ENCODE data around the gene PXMP2.

The PXMP2 gene

DNA sequence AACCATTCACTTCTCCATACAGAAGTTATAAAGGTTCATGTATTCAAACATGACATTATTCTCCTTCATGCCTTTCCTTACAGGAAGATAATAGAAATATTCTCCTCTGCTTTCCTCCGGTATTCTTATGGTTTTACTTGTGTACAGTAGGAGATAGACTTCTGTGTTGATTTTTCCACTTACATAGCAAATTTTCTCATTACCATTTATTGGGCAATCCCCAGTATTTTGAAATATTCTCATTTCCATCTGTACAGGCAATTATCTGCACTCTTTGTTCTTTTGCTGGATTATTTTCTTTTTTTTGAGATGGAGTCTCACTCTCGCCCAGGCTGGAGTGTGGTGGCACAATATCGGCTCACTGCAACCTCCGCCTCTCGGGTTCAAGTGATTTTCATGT lies 11.0 kb downstream of the PXMP2 start:
- 100% methylated on average over 2 to 4 of the region's 5 CpGs for WGBS, 2 experiments (ENCODE audit: insufficient coverage in 2 of 2)

DNA sequence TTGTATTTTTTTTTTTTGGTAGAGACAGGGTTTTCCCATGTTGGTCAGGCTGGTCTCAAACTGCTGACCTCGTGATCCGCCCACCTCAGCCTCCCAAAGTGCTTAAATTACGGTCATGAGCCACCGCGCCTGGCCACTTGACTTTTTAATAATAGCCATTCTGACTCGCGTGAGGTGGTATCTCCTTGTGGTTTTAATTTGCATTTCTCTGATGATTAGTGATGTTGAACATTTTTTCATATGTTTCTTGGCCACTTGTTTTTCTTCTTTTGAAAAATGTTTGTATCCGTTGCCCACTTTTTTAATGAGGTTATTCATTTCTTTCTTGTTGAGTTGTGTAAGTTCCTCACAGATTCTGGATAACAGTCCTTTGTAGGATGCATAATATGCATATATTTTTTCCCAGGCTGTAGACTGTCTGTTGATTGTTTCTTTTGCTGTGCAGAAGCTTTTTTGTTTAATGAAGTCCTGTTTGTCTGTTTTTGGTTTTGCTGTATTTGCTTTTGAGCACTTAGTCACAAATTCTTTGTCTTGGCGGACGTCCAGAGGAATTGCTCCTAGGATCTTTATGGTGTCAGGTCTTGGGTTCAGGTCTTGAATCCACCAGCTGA lies 12.9 kb downstream of the PXMP2 start:
- H3K4me3 ChIP-seq (ENCODE audit: extremely low read depth, insufficient read depth, low read length, poor library complexity, severe bottlenecking) = no peak overlapping the region
- H3K36me3 ChIP-seq (ENCODE audit: control insufficient read depth, insufficient read depth, low read length) = peaks cover 61% of the 10 kb centered on the region
- no peaks in the 10 kb centered on the region for H3K9me3 ChIP-seq (ENCODE audit: control insufficient read depth, low read length)
- H3K4me1 ChIP-seq (ENCODE audit: control insufficient read depth, insufficient read depth, low read length, poor library complexity, severe bottlenecking) = peaks cover 5% of the 10 kb centered on the region
- no peak overlapping the region for H3K27ac ChIP-seq (ENCODE audit: low read depth, low read length, severe bottlenecking)
- 87 to 92% methylated on average over 3 to 9 of the region's 10 CpGs for WGBS, 2 experiments (ENCODE audit: insufficient coverage in 2 of 2)

More for the DNA sequence above, 11.0 kb downstream of the PXMP2 start:
- Histone ChIP-seq H3K4me1 (ENCODE audit: control insufficient read depth, insufficient read depth, low read length, poor library complexity, severe bottlenecking) (peaks cover under 1% of the 10 kb centered on the region), H3K36me3 (ENCODE audit: control insufficient read depth, insufficient read depth, low read length) (peaks cover 54% of the 10 kb centered on the region), H3K4me3 (ENCODE audit: extremely low read depth, insufficient read depth, low read length, poor library complexity, severe bottlenecking) (no peak overlapping the region), H3K27ac (ENCODE audit: low read depth, low read length, severe bottlenecking) (no peak overlapping the region), H3K9me3 (ENCODE audit: control insufficient read depth, low read length) (no peaks in the 10 kb centered on the region)

DNA sequence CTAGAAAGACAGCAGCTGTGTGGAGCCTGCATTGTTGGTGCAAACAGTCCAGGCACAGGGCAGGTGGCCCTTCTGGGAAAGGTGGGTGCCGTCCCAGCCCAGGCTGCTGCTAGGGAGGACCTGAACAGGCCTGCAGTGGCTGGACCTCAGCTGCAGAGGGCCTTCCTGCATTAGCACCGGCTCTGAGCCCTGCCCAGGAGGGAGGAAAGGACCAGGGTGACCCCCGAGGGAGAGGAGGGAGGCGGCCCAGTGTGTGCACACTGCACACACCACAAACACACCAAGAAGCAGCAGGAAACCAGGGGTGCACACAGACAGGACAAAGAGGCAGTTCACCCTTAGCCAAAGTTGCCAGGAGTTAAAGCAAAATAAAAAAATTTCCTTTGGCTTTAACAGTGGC lies 15.3 kb downstream of the PXMP2 start:
- Histone ChIP-seq H3K4me3 (ENCODE audit: extremely low read depth, insufficient read depth, low read length, poor library complexity, severe bottlenecking) (no peak overlapping the region), H3K4me1 (ENCODE audit: control insufficient read depth, insufficient read depth, low read length, poor library complexity, severe bottlenecking) (peaks cover 5% of the 10 kb centered on the region), H3K27ac (ENCODE audit: low read depth, low read length, severe bottlenecking) (no peak overlapping the region), H3K36me3 (ENCODE audit: control insufficient read depth, insufficient read depth, low read length) (peaks cover 46% of the 10 kb centered on the region), H3K9me3 (ENCODE audit: control insufficient read depth, low read length) (no peaks in the 10 kb centered on the region)
- WGBS, 2 experiments (ENCODE audit: insufficient coverage in 2 of 2) = 80 to 100% methylated on average over 1 of the region's 4 CpGs

DNA sequence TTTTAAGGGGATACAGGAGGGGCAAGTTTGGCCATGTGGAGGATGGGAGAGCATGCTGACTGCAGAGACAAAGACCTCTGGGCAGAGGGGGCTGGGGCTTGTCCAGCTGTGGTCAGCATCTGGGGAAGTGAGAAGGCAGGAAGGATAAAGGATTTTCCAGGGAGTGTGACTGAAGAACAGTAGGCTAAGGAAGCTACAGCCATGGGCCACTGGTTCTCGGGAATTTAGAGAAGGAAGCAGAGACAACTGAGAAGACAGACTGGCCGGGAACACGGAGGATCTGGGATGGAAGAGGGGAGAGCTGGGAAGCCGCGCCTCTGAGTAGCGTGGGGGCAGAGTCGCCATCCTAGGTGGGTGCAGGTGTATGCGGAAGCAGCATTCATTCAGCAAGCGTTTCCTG lies 16.3 kb downstream of the PXMP2 start:
- Histone ChIP-seq H3K4me3 (ENCODE audit: extremely low read depth, insufficient read depth, low read length, poor library complexity, severe bottlenecking) (no peak overlapping the region), H3K27ac (ENCODE audit: low read depth, low read length, severe bottlenecking) (no peak overlapping the region), H3K36me3 (ENCODE audit: control insufficient read depth, insufficient read depth, low read length) (peaks cover 50% of the 10 kb centered on the region), H3K9me3 (ENCODE audit: control insufficient read depth, low read length) (no peaks in the 10 kb centered on the region), H3K4me1 (ENCODE audit: control insufficient read depth, insufficient read depth, low read length, poor library complexity, severe bottlenecking) (peaks cover 5% of the 10 kb centered on the region)
- 93 to 96% methylated on average over 9 of the region's 9 CpGs for WGBS, 2 experiments (ENCODE audit: insufficient coverage in 2 of 2)

DNA sequence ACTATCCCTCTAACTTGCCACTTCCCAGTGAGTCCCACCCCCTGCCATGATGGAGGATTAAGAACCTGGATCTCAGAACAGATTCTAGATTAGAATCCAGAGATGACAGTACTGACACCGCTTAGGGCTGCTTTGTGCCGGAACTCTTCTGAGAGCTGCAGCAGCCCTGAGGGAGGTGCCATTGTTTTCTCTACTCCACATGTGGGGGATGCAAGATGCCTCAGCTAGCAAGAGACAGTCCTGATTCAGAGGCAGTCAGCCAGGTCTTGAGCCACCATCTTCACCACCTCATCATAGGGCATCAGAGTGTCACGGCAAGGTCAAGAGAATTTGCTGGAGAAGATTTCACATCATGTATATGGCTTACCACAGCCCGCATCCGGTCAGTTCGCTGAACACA lies 19.9 kb downstream of the PXMP2 start:
- Histone ChIP-seq H3K36me3 (ENCODE audit: control insufficient read depth, insufficient read depth, low read length) (peaks cover 25% of the 10 kb centered on the region), H3K27ac (ENCODE audit: low read depth, low read length, severe bottlenecking) (no peak overlapping the region), H3K9me3 (ENCODE audit: control insufficient read depth, low read length) (no peaks in the 10 kb centered on the region), H3K4me3 (ENCODE audit: extremely low read depth, insufficient read depth, low read length, poor library complexity, severe bottlenecking) (no peak overlapping the region), H3K4me1 (ENCODE audit: control insufficient read depth, insufficient read depth, low read length, poor library complexity, severe bottlenecking) (peaks cover 5% of the 10 kb centered on the region)
- 93 to 98% methylated on average over 5 to 6 of the region's 6 CpGs for WGBS, 2 experiments (ENCODE audit: insufficient coverage in 2 of 2)

DNA sequence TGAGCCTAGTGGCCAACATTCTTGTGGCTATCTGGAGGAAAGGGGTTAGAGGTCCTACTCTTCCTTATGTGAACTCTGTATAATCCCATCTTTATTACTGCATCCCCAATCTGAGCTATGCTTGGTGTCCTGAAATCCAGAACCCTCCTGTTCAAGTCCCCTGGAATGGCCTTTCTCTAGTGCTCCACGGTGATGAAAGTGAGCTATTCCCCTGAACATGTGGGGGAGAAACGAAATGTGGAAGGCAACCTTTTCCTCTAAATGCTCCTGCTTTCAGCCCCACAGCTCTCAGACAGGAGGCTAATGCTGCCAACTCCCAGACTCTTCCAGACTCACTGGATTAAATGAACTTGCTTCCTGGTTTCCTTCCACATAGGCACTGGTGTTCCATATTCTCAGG lies 20.8 kb downstream of the PXMP2 start:
- H3K27ac ChIP-seq (ENCODE audit: low read depth, low read length, severe bottlenecking) = no peak overlapping the region
- WGBS, 2 experiments (ENCODE audit: insufficient coverage in 2 of 2) = 100% methylated on average over 1 of the region's 2 CpGs
- peaks cover 5% of the 10 kb centered on the region for H3K4me1 ChIP-seq (ENCODE audit: control insufficient read depth, insufficient read depth, low read length, poor library complexity, severe bottlenecking)
- no peaks in the 10 kb centered on the region for H3K9me3 ChIP-seq (ENCODE audit: control insufficient read depth, low read length)
- no peak overlapping the region for H3K4me3 ChIP-seq (ENCODE audit: extremely low read depth, insufficient read depth, low read length, poor library complexity, severe bottlenecking)
- H3K36me3 ChIP-seq (ENCODE audit: control insufficient read depth, insufficient read depth, low read length) = peaks cover 27% of the 10 kb centered on the region

DNA sequence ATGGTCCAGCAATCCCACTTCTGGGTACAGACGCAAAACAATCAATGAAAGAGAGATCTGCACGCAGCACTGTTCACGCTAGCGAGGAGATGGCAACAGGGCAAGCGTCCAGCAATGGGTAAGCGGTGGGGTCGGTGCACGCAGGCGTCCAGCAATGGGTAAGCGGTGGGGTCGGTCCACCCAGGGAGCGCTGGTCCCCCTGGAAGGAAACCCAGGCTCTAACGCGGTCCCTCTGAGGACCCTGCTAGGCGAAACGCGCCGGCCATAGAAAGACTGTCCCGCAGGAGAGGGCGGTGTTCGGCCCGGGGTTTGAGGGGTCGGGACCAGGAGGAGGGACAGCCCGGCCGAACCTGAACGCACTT lies 22.6 kb downstream of the PXMP2 start:
- Histone ChIP-seq H3K27ac (ENCODE audit: low read depth, low read length, severe bottlenecking) (peak overlapping the region; percentile 60), H3K4me3 (ENCODE audit: extremely low read depth, insufficient read depth, low read length, poor library complexity, severe bottlenecking) (peak overlapping the region; percentile 75), H3K36me3 (ENCODE audit: control insufficient read depth, insufficient read depth, low read length) (peaks cover 29% of the 10 kb centered on the region), H3K4me1 (ENCODE audit: control insufficient read depth, insufficient read depth, low read length, poor library complexity, severe bottlenecking) (no peaks in the 10 kb centered on the region), H3K9me3 (ENCODE audit: control insufficient read depth, low read length) (no peaks in the 10 kb centered on the region)
- 5 to 8% methylated on average over 24 to 26 of the region's 26 CpGs for WGBS, 2 experiments (ENCODE audit: insufficient coverage in 2 of 2)

DNA sequence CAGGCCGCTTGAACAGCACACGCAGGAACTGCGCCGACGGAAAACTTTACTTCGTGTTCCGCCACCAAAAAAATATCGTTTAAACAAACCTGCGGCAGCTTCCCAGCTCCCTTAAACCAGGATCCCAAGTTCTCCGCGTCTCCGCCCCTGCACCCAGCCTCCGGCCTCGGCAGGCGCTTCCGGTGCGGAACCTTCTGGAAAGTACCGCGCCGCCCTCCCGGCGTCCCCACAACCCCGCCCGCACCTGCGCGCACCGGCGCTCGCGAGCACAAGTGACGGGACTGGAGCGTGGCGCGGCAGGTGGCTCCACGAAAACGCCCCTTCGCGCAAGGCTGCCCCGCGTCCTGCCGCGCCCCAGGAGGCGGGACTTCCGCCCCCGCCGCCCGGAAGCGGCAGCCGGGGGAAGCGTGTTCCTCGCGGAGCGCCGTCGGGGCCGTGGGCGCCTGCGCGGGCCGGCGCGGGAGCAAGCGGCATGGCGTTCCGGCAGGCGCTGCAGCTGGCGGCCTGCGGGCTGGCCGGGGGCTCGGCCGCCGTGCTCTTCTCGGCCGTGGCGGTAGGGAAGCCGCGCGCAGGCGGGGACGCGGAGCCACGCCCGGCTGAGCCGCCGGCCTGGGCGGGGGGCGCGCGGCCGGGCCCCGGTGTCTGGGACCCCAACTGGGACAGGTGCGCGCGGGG lies 23.2 kb downstream of the PXMP2 start, which contains the start of gene PGAM5:
PGAM5 (plus strand) TSS at position 438 of the 675 bp plus-strand sequence; CDS start at position 473, 35 bp downstream.
- WGBS, 2 experiments (ENCODE audit: insufficient coverage in 2 of 2) = 0% methylated on average over 78 to 84 of the region's 94 CpGs

DNA sequence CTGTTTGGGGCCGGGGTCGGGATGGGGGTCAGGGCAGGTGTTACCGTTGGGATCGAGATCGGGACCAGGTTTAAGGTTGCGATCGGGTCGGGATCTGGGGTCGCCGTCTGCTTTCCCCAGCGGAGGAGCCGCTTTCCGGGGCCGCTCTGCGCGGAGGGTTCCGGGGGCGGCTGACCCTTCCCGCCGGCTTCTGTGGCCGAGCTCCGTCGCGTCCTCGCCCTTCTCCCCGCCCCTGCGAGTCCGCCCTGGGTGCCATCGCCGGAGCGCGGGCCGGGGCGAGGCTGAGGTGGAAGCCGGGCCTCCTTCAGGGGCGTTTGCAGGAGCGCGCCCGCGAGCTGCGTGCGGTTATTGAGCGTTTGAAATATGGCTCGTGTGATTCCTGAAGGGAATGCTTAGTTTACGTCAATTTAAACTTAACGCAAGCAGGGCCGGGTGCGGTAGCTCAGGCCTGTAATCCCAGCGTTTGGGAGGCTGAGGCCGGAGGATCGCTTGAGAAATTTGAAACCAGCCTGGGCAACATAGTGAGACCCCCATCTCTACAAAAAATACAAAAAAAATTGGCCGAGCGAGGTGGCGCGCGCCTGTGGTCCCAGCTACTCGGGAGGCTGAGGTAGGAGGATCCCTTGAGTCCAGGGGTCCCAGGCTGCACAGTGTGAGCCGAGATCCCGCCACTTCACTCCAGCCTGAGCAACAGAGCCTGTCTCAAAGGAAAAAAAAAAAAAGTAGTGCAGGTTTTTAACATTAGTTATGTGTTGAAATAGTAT lies 23.9 kb downstream of the PXMP2 start:
- WGBS, 2 experiments (ENCODE audit: insufficient coverage in 2 of 2) = 5% methylated on average over 48 to 50 of the region's 59 CpGs
- H3K9me3 ChIP-seq (ENCODE audit: control insufficient read depth, low read length) = no peaks in the 10 kb centered on the region
- no peaks in the 10 kb centered on the region for H3K4me1 ChIP-seq (ENCODE audit: control insufficient read depth, insufficient read depth, low read length, poor library complexity, severe bottlenecking)
- peaks cover 33% of the 10 kb centered on the region for H3K36me3 ChIP-seq (ENCODE audit: control insufficient read depth, insufficient read depth, low read length)
- no peak overlapping the region for H3K27ac ChIP-seq (ENCODE audit: low read depth, low read length, severe bottlenecking)
- H3K4me3 ChIP-seq (ENCODE audit: extremely low read depth, insufficient read depth, low read length, poor library complexity, severe bottlenecking) = peak overlapping the region; percentile 75

More for the DNA sequence above, 23.2 kb downstream of the PXMP2 start, which contains the start of gene PGAM5:
- peak within 1 kb of the TSS; percentile 60 for H3K27ac ChIP-seq (ENCODE audit: low read depth, low read length, severe bottlenecking)
- peak within 1 kb of the TSS; percentile 75 for H3K4me3 ChIP-seq (ENCODE audit: extremely low read depth, insufficient read depth, low read length, poor library complexity, severe bottlenecking)
- H3K9me3 ChIP-seq (ENCODE audit: control insufficient read depth, low read length) = no peaks in the 10 kb centered on the region
- H3K36me3 ChIP-seq (ENCODE audit: control insufficient read depth, insufficient read depth, low read length) = peaks cover 31% of the 10 kb centered on the region
- no peaks in the 10 kb centered on the region for H3K4me1 ChIP-seq (ENCODE audit: control insufficient read depth, insufficient read depth, low read length, poor library complexity, severe bottlenecking)

DNA sequence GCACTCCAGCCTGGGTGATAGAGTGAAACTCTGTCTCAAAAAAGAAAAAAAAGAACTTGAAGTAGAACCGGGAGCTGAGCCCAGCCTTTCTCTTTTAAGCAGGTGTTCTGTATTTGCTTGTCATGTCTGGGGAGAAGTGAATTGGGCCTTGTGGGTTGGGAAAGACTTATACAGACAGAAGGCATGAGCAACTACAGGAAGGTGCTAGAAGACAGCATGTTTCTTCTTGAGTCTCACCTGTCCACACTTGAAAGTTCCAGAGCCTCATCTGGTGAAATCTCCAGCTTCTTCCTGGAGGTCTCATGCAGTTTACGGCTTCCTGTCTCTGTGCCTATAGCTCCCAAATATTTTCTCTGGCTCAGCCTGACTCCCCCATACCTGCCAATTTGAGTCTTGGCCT lies 25.7 kb downstream of the PXMP2 start:
- no peak overlapping the region for H3K4me3 ChIP-seq (ENCODE audit: extremely low read depth, insufficient read depth, low read length, poor library complexity, severe bottlenecking)
- peaks cover 46% of the 10 kb centered on the region for H3K36me3 ChIP-seq (ENCODE audit: control insufficient read depth, insufficient read depth, low read length)
- no peak overlapping the region for H3K27ac ChIP-seq (ENCODE audit: low read depth, low read length, severe bottlenecking)
- WGBS, 2 experiments (ENCODE audit: insufficient coverage in 2 of 2) = 100% methylated on average over 2 of the region's 2 CpGs
- no peaks in the 10 kb centered on the region for H3K4me1 ChIP-seq (ENCODE audit: control insufficient read depth, insufficient read depth, low read length, poor library complexity, severe bottlenecking)
- no peaks in the 10 kb centered on the region for H3K9me3 ChIP-seq (ENCODE audit: control insufficient read depth, low read length)

Data from mesodermal cell (in vitro differentiated cells).